ENCODE results near the gene TRUB2.
"Not testable (repeated sequence)": the region's sequence is repeated elsewhere in the genome, so short reads cannot be mapped to it uniquely, and the experiment has no call there.

The TRUB2 gene

GRCh38 chr9:128339761-128340690 lies 17.8 kb upstream of the TRUB2 start, which contains the start of gene SLC27A4:
TSS of gene SLC27A4 (plus strand) at chr9:128340527. CDS start at chr9:128343133, 2,606 bp downstream.
- peak; percentile 17 for DNase-seq

- DNase-seq = not testable (repeated sequence)
Measured at GRCh38 chr9:128338852-128339614, 16.8 kb upstream of the TRUB2 start.

- no peak for DNase-seq
Measured at GRCh38 chr9:128337936-128338335, 15.7 kb upstream of the TRUB2 start.

GRCh38 chr9:128335914-128336313 lies 13.7 kb upstream of the TRUB2 start:
- DNase-seq = no peak

- DNase-seq = no peak
Measured at GRCh38 chr9:128335161-128335560, 12.9 kb upstream of the TRUB2 start.

- no peak for DNase-seq
Measured at GRCh38 chr9:128333451-128333869, 11.2 kb upstream of the TRUB2 start.

GRCh38 chr9:128325629-128326028 lies 3.4 kb upstream of the TRUB2 start:
- no peak for DNase-seq

GRCh38 chr9:128324401-128324800 lies 2.2 kb upstream of the TRUB2 start:
- no peak for DNase-seq

GRCh38 chr9:128323791-128324190 lies 1.5 kb upstream of the TRUB2 start:
- DNase-seq = no peak

GRCh38 chr9:128323212-128323730 lies 1.0 kb upstream of the TRUB2 start:
- DNase-seq = no peak

- no peak for DNase-seq
Measured at GRCh38 chr9:128321879-128322403, 306 bp downstream of the TRUB2 start.

GRCh38 chr9:128321343-128321742 lies 904 bp downstream of the TRUB2 start:
- DNase-seq = no peak

GRCh38 chr9:128317629-128318028 lies 4.6 kb downstream of the TRUB2 start:
- DNase-seq = no peak

- no peak for DNase-seq
Measured at GRCh38 chr9:128316421-128316820, 5.8 kb downstream of the TRUB2 start.

- DNase-seq = no peak
Measured at GRCh38 chr9:128314697-128315096, 7.5 kb downstream of the TRUB2 start.

GRCh38 chr9:128310461-128310860 lies 11.8 kb downstream of the TRUB2 start:
- no peak for DNase-seq

- DNase-seq = no peak
Measured at GRCh38 chr9:128309551-128309950, 12.7 kb downstream of the TRUB2 start.

GRCh38 chr9:128304971-128305288 lies 17.3 kb downstream of the TRUB2 start:
- DNase-seq = no peak

GRCh38 chr9:128304136-128304970 lies 17.9 kb downstream of the TRUB2 start:
- no peak for DNase-seq

GRCh38 chr9:128298535-128299482 lies 23.4 kb downstream of the TRUB2 start:
- DNase-seq = no peak

GRCh38 chr9:128297221-128297773 lies 24.9 kb downstream of the TRUB2 start:
- DNase-seq = no peak
